ENCODE data around the gene PHF23.

DNA sequence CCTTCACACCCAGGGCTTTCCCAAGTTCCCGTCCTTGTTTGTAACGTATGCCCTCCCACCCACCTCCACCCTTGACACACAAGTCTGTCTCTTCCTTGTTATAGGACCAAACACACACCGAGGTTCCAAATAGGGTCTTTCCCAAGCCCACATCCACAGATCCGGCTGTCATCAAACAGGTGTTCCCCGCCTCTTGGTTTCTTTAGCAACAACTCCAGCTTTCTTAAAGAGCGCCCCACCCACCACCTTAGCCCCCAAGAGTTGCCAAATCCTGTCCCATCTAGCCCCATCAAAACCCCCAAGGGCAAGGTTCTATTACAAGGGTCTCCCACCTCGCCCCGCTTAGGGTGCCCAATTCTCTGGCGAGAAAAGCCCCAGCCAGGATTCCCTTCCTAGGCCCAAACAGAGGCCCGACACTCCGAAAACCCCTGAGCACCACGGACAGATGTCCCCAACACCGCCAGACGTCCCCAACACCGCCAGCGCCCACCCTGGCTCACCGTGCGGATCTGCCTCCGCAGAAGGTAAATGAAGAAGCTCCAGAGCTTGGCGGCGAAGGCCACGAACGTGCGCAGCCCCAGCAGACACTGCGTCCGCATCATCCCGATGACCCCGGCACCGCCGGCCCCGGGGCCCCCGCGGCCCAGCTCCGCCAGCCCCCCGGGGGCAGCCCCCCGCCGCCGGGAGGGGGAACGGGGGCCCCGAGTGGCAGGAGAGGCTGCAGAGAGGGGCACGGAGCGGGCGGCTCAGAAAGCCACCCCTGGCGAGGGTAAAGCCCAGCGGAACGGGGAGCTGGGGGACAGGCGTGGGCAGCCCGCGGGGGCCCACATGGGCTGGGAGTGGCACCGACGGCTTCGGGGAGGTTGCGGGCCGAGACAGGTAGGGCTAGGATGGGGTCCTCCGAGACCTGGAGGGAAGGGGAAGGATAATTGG lies 11.7 kb upstream of the PHF23 start:
- TF ChIP-seq, protein P1, sequence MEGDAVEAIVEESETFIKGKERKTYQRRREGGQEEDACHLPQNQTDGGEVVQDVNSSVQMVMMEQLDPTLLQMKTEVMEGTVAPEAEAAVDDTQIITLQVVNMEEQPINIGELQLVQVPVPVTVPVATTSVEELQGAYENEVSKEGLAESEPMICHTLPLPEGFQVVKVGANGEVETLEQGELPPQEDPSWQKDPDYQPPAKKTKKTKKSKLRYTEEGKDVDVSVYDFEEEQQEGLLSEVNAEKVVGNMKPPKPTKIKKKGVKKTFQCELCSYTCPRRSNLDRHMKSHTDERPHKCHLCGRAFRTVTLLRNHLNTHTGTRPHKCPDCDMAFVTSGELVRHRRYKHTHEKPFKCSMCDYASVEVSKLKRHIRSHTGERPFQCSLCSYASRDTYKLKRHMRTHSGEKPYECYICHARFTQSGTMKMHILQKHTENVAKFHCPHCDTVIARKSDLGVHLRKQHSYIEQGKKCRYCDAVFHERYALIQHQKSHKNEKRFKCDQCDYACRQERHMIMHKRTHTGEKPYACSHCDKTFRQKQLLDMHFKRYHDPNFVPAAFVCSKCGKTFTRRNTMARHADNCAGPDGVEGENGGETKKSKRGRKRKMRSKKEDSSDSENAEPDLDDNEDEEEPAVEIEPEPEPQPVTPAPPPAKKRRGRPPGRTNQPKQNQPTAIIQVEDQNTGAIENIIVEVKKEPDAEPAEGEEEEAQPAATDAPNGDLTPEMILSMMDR (conservative IDR thresholded peaks at IDR 0.05; ENCODE audit: low read depth, low read length), result no peak
- no peak for TF ChIP-seq EZH2 (IDR thresholded peaks at IDR 0.05; ENCODE audit: borderline replicate concordance, low read depth, low read length, poor library complexity, severe bottlenecking)

Data from A673 (cell line).